GM19452 (cell line): ENCODE measurements around the gene DHRS12.

Experiments
- ATAC-seq: cut with Tn5 transposase; IDR thresholded peaks from one replicate; pipeline ENCODE4 v1.9.1; 2021; ENCODE audit not compliant: unreplicated experiment

DHRS12 gene

DNA sequence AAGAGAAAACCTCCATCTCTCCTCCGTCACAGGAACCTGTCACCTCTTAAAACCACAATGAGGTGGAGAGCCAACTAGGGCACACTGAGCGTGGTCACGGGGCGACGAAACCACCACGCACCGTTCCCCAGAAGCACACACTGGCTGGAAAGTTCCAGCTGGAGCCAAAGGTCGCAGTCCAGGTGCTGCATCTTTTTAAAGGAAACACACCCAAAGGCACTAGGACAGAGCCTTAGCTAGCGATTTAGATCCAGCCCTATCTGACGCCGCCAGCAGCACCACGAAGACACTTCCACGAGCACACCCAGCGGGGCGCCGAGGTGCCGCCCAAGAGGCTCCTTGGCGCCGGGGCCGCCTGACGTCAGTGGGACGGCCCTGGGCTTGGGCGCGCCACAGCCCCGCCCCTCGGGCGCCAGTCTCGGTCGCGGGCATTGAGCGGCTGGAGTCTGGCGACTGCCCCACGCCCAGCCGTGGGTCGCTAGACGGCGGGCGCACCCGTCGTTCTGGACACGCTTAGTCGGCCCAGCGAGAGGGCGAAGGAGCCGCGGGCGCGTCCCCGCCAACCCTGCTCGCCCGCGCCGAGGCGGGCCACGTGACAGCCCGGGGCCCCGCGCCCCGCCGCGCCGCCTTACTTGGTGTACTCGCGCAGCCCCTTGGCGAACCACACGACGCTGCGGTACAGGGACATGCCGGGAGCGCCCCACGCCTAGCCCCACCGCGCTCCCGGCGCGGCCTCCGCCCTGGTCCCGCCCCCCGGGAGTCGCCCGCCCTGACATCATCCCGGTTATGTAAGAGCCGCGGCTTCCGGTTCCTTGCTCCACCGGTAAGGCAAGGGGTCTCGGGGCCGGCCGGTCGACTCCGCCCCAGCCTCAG is at the start of gene DHRS12:
TSS of gene DHRS12 (minus strand) at position 742 of the 873 bp plus-strand sequence. CDS start 4,504 bp downstream, outside the sequence.
- ATAC-seq, result peak; percentile 87

- ATAC-seq, result no peak
Observed at GRCh38 chr13:51849145-51850101, 45.5 kb upstream of the DHRS12 start.

- no peak for ATAC-seq
Observed at GRCh38 chr13:51848674-51849073, 44.7 kb upstream of the DHRS12 start.

DNA sequence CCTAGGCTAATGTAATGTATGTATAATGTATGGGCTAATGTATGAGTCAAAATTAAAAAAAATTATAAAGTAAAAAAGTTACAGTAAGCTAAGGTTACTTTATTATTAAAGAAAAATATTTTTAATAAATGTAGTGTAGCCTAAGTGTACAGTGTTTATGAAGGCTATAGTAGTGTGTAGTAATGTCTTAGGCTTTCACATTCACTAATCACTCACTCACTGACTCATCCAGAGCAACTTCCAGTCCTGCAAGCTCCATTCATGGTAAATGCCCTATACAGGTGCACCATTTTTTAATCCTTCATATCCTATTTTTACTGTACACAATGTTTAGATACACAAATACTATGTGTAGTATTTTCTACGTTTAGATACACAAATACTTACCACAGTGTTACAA is 42.8 kb upstream of the DHRS12 start:
- no peak for ATAC-seq

DNA sequence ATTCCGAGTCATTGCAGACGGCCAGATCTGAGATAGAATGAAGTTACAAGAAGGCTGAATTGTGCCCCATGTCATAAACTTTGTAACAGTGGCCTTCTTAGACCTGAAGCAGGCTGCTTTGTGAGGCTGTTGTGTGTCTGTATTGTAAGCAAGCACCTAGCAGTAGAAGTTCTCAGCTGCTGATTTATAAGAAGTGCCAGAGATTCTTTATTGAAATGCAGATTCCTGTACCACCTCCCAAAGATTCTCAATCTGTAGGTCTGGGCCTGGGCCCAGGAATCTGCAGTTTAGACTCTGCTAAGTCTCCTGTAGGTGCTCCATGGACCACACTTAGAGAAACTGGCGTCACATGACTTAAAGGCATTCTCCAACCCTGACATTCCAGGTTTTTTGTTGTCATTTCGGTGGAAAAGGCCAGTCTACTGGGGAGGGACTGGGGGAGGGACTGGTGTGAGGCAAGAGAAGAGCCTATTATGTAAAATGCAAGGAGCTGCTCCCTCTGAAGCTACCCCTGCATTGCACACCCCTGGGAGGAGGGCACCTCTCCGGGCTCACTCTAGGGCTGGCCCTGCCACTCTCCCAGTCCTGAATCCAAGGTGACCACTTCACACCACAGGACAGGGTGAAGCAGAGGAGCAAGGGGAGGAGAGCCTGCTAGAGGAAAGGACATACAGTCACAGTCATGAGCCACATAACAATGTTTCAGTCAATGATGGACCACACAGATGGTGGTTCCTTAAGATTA is 41.8 kb upstream of the DHRS12 start:
- ATAC-seq, result no peak

DNA sequence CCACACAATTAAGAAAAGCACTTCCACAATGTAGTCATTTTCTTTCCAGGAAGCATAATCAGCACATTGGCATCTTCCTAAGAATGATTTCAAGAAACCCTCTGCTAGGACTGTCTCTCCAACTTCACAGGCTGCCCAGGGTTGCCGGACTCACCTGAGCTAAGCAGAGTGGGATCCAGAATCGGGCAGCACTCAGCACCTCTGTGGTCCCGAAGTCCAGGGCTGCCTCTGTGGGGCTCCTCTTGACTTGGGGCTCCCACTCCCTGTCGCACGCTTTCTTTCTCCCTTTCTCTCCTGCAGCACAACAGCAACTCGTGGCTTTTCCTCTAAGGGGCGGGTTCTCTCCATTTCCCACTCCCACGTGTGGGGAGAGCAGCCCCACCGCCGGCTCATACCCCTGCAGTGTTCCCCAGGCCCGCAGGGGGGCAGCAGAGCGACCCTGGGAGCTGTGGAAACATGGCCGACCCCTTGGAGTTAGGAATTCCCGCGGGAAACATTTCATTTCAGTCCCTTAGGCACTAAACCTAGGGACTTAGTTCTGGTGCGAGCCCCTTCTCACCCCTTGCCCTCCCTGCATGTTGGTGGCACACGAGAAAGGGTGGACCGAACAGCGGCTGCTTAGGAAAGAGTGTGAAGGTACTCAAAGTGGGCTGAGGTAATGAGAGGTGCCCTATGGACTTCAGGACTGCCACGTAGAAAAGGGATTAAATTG is 41.1 kb upstream of the DHRS12 start, which contains the start of gene TMEM272:
TSS of gene TMEM272 (minus strand) at position 316 of the 712 bp plus-strand sequence. CDS start 6,647 bp downstream, outside the sequence.
- ATAC-seq, result no peak

DNA sequence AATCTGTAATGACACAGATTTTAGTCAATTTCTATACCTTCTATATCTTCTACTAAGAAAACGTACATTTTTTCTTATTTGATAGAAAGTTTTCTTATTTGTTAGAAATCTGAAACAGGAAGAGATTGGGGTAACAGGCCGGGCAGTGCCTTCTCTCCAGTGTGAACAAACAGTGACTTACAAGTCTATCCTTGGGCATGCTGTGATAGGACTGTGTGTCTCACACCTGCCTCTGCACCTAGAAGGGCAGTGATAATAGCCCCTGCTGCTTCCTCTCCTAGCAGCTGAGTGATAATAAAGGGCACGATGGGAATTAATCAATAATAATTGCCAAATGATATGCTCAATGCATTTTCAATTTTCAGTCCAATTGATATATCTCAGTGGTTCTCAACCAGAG is 39.6 kb upstream of the DHRS12 start:
- ATAC-seq, result no peak

- no peak for ATAC-seq
Observed at GRCh38 chr13:51841732-51842131, 37.8 kb upstream of the DHRS12 start.

- no peak for ATAC-seq
Observed at GRCh38 chr13:51840917-51841316, 37.0 kb upstream of the DHRS12 start.

GRCh38 chr13:51839711-51840540 is 36.0 kb upstream of the DHRS12 start:
- ATAC-seq, result no peak

- ATAC-seq, result no peak
Observed at GRCh38 chr13:51838240-51838846, 34.4 kb upstream of the DHRS12 start.

DNA sequence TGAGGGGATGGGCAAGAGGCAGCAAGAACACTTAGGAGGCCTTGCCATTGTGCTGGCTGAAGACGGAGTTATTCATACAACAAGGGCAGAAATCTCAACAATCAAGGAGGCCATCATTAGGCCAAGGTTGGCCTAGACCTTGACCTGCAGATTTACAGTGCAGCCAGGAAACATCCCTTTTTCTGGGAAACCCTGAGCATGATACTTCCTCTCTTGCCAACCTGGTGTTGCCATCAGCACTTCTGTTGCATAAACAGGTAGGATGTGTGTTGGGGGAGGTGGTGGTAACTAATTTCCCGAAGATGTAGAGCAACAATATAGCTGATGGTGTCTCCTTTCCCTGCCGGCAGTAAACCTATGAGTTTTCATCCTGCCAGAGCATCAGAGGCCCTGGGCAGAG is 33.1 kb upstream of the DHRS12 start:
- no peak for ATAC-seq

- ATAC-seq, result no peak
Observed at GRCh38 chr13:51834581-51835171, 30.7 kb upstream of the DHRS12 start.

GRCh38 chr13:51833980-51834379 is 30.0 kb upstream of the DHRS12 start:
- no peak for ATAC-seq

GRCh38 chr13:51832471-51833152 is 28.6 kb upstream of the DHRS12 start:
- peak; percentile 80 for ATAC-seq

- ATAC-seq, result no peak
Observed at GRCh38 chr13:51831519-51831918, 27.6 kb upstream of the DHRS12 start.

- ATAC-seq, result no peak
Observed at GRCh38 chr13:51829568-51829899, 25.6 kb upstream of the DHRS12 start.
